NK-92 (cell line): ENCODE data around the gene TMEM18.

ENCODE experiments used
- DNase-seq: peaks from one replicate; lab custom pipeline; 2025; ENCODE audit not compliant: unreplicated experiment; lab: John Stamatoyannopoulos, UW

Gene TMEM18

DNA sequence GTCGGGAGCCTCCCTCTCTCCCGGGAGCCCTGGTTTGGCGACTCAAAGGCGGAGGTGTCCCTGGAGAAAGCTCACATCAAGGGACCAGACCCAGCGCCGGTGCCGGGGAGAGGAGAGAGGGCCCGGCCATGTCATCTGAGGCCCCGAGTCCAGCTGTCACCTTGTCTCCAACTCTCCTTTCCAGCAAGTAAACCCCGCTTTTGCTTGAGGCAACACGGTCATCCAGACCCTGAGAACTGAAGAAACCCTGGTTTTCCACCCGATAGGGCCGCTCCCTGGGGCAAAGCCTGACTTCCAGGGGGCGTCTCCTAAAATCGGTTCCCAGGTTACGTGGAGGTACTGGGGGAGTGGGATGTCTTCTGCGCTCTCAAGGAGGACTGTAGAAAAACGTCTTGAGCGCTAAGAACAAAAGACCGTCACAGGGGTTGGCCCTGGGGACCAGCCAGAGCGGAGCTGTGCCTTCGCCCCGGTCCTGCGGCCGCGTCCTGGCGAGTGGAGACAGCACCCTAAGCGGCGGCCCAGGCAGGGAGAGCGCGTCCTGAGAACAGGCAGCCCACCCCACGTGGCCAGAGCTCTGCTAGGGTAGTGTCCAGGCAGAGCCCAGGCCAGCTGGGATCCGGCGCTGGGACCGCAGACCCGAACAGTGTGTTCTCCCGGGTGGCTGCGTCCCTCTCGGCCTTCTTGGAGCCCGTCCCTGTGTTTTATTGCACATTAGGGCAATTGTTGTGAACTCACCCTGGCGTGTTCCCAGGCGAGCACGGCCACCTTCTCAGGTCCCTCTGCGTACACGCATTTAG, 55.7 kb downstream of the TMEM18 start:
- no peak for DNase-seq

- no peak for DNase-seq
Observed at GRCh38 chr2:620471-621302, 56.5 kb downstream of the TMEM18 start.

GRCh38 chr2:620004-620403, 57.2 kb downstream of the TMEM18 start:
- DNase-seq: no peak

DNA sequence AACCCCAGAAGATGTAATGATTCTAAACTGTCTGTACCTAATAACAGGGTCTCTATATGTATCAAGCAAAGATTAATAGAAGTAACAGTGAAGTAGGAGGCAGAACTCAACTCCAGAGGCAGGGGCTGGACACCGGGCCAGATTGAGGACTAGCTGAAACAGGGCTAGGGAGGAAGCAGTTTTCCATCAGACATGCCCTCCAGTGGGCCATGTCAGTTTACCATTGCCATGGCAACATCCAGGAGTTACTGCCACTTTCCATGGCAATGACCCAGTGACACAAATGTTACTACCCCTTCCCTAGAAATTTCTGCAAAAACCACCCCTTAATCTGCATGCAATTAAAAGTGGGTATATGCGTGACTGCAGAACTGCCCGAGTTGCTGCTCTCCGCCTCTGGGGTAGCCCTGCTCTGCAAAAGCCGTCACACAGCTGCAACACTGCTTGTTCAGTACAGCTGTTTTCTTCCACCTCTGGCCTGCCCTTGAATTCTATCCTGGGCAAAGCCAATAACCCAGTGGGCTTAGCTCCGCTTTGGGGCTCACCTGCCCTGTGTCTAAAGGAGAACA, 58.7 kb downstream of the TMEM18 start:
- DNase-seq: no peak

GRCh38 chr2:618005-618404, 59.2 kb downstream of the TMEM18 start:
- DNase-seq: no peak
